Stimulated activated CD8-positive, alpha-beta memory T cell treated with anti-CD3 and anti-CD28 coated beads, Interleukin-4, amount 100 ng/mL, for 48 hours (primary cell): ENCODE measurements around the gene TOP3A.
"Not testable (repeated sequence)": the region's sequence is repeated elsewhere in the genome, so short reads cannot be mapped to it uniquely, and the experiment has no call there.

Experiments
- DNase-seq: peaks from one replicate; pipeline ENCODE4 v3.0.0-alpha.2; 2020

The TOP3A gene

GRCh38 chr17:18324140-18325050 lies 9.6 kb upstream of the TOP3A start:
- no peak for DNase-seq

DNA sequence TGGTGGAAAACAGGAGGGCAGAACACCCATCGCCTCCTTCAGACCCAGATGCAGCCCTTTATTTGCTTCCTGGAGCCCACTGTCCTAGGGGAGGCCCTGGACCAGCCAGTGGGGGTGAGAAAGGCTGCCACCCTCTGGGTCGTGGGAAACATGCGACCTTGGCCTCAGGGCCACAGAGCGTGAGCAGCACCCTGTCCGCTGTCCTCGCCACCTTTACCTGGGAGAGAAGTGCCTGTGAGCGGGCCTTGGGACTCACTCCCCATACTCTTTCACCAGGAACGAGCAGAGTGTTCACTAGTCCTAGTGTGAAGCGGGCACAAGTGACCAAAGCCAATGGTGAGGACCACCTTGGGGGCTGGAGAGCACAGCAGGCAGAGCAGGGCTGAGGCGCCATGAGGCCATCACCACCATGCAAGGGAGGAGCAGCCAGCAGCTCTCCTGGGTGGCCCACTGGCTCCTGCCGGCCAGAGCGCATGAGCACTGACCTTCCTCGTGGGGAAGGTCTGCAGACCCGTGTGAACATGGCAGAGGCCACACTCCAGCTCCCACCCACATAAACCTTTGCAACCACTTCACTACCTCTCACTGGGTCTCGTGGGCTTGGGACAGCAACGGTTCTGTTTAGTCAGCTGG lies 8.8 kb upstream of the TOP3A start:
- DNase-seq: no peak

DNA sequence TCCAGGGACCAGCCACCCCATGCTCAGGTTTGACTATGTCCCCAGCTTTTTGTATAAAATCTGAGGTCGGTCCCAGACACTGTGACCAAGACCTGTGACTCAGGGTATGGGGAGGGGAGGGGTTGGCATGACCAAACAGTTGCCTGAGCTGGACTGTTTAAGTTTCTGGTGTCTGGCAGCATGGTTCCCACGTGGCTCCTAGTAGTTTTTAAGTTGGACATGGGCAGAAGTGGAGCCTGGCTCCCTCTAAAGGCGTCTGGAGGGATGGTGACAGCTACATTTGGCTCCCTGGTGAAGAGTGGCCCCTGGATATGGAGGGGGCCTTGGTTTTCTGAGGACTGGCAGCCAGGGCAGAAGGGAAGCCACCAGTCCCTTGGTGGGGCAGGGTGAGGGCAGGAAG lies 8.2 kb upstream of the TOP3A start:
- DNase-seq: no peak

DNA sequence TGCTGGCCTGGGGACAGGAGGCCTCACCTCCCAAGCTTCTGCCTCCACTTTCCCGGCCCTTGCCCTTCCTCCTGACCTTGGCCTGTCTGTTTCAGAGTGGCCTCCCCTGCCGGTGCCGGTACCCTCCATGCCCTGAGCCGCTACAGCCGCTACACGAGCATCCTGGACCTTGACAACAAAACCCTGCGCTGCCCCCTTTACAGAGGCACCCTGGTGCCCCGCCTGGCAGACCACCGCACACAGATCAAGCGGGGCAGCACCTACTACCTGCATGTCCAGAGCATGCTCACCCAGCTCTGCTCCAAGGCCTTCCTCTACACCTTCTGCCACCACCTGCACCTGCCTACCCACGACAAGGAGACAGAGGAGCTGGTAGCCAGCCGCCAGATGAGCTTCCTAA lies 7.7 kb upstream of the TOP3A start:
- DNase-seq: no peak

DNA sequence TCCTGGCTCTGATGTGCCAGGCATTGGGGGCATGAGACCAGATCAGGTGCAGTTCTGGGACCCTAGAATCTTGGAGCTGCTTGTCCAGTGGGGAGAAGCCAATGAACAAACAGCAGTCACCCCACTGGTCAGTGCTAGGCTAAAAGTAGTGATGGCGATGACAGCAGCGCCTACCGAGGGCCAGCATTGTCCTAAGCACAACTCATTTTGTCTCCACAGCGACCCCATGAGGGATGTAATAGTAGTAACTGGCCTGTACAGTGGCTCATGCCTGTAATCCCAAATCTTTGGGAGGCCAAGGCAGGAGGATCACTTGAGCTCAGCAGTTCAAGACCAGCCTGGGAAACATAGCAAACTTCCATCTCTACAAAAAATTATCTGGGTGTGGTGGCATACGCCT lies 6.5 kb upstream of the TOP3A start:
- no peak for DNase-seq

GRCh38 chr17:18320301-18320700 lies 5.5 kb upstream of the TOP3A start:
- DNase-seq: no peak

DNA sequence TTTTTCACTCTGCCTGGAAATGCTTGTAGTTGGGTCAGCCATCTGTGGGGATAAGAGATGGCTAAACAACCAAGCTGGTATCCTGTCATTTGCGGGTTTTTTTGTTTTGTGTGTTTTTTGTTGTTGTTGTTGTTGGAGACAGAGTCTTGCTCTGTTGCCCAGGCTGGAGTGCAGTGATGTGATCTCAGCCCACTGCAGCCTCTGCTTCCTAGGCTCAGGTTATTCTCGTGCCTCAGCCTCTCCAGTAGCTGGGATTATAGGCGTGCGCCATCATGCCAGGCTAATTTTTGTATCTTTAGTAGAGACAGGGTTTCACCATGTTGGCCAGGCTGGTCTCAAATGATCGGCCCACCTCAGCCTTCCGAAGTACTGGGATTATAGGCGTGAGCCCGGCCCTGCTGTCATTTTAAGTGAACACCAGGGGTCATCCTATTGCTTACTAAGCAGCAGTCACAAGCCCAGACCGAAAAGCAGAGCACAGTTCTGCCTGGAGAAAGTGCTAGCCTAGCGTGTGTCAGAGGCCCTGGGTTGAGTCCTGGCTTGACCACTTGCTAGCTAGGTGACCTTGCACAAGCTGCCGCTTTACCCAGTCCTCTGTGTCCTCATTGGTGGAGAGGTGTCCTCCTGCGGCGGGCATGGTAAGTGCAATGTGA lies 4.9 kb upstream of the TOP3A start:
- no peak for DNase-seq

DNA sequence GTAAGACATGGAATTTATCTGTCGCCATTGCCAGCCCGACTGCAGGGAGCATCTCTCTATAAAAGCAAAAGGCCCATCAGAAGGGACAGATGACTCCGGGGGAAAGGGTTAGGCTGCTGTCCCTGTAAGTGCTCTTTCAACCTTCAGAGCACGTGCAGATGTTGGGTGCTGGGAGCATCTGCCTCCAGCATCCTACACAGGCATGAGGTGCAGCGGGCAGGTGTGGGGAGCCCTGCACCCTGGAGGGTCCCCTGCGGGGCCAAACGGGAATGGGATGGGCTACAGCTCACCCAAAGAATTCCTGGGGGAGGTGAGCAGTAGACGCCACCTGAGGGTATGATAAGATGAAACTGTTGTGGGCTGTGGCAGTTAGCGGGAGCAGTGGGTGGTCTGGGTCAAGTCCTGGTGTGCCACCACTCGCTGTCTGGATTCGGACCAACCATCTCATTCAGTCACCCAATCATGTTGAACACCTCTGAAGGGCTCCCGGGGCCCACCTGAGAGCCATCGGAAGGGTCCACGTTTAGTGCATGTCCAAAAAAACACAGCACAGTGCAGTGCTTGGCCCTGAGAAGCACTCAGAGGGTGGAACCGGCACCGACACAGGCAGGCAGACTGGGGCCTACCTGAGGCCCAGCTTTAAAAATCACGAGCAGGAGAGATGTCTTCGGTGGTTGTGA lies 4.1 kb upstream of the TOP3A start:
- no peak for DNase-seq

DNA sequence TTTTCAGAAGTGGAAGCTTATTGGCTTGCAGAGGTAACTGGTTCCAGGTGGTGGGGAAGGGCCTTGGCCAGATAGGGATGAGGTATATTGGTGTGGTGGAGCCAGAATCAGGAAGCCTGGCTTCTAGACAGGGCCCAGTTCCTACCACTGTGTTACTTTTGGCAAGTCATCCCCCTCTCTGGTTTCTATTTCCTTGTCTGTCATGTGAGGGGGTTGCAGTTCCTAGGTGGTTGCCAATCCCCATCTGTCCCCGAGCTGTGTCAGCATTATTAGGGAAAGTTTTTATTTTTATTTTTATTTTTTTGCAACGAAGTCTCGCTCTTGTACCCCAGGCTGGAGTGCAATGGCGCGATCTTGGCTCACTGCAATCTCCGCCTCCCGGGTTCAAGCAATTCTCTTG lies 3.3 kb upstream of the TOP3A start:
- DNase-seq: no peak

- DNase-seq: no peak
These were observed 1.2 kb upstream of the TOP3A start for GRCh38 chr17:18315961-18316360.

DNA sequence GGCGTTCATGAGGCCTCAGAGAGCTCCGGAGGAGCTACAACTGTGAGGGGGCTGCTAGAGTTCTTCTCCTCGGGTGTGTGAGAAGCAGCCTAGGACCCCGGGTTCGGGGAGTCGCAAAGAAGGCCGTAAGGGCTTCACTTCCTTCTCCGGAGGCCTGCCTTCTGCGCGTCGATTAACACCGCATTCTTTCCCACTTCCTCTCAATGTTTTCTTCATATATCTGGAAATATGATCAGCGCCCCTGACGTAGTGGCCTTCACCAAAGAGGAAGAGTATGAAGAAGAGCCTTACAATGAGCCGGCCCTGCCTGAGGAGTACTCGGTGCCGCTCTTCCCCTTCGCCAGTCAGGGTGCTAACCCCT lies 748 bp upstream of the TOP3A start:
- DNase-seq: no peak

DNA sequence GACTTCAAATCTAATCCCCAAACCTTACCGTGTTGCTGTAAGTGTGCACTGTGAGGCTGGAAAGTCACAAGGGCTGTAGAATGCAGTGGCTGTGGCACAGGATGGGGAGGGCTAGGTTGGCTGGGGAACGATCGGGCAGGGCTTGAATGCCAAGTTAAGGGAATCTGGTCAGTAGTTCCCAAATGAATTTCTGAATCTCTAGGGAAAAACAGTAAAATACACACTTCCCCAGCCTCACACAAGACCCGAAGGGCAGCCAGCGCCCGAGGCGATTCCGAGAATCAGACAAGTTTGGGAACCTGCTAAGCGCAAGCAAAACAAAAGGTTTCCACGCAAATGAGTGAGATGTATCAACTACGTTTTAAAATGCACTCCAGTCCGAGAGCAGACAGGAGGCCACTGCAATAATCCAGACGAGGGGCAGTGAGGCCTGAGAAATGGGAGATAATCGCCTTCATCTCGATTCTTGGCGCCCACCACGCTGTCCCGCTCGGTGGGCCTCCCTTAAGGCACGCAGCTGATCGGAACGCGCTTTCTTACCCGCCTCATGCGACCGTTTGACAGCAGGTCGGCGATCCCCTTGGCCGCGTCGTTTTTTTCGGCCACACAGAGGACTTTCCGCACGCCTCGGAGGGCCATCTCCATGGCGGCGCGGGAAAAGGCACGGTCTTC lies 599 bp downstream of the TOP3A start:
- DNase-seq: no peak

GRCh38 chr17:18309202-18309601 lies 5.6 kb downstream of the TOP3A start:
- DNase-seq: no peak

- DNase-seq: not testable (repeated sequence)
These were observed 11.6 kb downstream of the TOP3A start for GRCh38 chr17:18303206-18303605.

DNA sequence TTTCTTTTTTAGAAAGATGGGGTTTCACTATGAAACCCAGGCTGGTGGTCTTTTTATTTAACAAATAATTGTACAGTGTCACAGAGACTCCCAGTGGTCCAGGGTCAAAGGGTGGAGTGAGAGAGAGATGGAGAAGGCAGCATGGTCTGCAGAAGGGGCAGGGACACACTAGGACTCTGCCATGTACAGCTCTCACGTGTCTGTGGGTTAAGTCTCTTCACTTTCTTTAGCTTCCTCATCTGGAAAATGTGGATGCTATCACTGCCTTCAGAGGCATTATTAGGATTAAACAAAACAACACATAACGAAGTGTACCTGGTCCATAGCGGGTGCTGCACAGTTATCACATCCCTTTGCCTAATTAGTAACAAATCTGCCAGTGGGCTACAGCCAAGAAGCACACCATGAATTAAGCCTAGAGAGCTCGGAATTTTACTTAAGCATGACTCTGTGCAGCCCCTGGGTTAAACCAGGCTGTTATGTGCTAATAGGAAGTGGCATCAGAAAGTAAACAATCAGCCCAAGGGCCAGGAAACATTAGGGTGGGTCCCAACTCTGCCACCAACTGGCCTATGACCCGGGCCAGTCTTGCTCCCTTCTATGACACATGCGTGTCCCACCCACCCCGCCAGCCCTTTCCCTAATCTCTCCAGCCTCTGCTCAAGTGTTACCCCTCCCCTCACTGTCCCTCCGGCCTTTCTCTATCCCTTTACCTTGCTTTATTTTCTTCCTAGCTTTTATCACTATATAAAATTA lies 13.9 kb downstream of the TOP3A start:
- DNase-seq: no peak

DNA sequence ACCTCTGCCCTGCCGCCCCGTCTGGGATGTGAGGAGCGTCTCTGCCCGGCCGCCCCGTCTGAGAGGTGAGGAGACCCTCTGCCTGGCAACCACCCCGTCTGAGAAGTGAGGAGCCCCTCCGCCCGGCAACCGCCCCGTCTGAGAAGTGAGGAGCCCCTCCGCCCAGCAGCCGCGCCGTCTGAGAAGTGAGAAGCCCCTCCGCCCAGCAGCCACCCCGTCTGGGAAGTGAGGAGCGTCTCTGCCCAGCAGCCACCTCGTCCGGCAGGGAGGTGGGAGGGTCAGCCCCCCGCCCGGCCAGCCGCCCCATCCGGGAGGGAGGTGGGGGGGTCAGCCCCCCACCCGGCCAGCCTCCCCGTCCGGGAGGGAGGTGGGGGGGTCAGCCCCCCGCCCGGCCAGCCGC lies 16.7 kb downstream of the TOP3A start:
- not testable (repeated sequence) for DNase-seq

- DNase-seq: no peak
These were observed 22.9 kb downstream of the TOP3A start for GRCh38 chr17:18291718-18292540.

GRCh38 chr17:18285296-18285695 lies 29.5 kb downstream of the TOP3A start:
- DNase-seq: no peak

- no peak for DNase-seq
These were observed 33.0 kb downstream of the TOP3A start for GRCh38 chr17:18281788-18282187.

DNA sequence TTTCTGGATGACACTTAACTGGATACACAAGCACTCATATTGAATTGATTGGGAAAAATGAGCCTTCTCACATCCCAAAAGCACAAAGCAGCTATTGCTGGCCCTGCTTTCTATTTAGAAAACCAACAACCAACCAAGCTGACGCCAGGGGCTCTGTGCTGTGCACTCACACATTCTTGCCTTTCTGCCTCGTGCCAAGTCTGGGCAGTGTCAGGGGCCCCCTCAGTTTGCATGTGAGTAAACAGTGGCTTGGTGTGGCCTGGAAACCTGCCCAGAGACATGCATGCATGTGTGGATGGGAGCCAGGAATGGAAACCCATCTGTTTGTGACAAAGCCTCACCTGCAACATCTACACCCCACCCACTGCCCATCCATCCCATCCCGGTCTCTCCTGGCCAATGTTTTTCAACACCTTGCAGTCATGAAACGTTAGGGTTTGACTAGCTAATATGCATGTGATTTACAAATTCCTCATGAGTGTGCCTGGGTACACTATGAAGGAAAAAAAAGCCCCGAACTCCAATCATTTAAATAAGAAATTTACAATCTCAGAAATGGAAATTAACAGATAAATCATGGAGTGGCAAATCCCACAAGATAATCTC lies 33.9 kb downstream of the TOP3A start:
- no peak for DNase-seq

- DNase-seq: no peak
These were observed 34.5 kb downstream of the TOP3A start for GRCh38 chr17:18280249-18280648.
